ENCODE results near the gene ZEB2. TPM values are rescaled to one million over a fixed set of nuclear protein-coding genes. Genes with fewer than 3 reads are reported as not detected.

ZEB2 gene
- total RNA-seq, 1 donor from 2014 or later, result 111 TPM

GRCh38 chr2:144472046-144472412, 47.9 kb downstream of the ZEB2 start:
- Mint-ChIP-seq H3K9me3 (no peaks in the 10 kb centered on the region), H3K27me3 (ENCODE audit: low read depth) (no peaks in the 10 kb centered on the region), H3K36me3 (no peaks in the 10 kb centered on the region), H3K4me1 (peaks cover 33% of the 10 kb centered on the region), H3K4me3 (no peak overlapping the region), H3K27ac (no peak overlapping the region)
- TF ChIP-seq, protein P1, sequence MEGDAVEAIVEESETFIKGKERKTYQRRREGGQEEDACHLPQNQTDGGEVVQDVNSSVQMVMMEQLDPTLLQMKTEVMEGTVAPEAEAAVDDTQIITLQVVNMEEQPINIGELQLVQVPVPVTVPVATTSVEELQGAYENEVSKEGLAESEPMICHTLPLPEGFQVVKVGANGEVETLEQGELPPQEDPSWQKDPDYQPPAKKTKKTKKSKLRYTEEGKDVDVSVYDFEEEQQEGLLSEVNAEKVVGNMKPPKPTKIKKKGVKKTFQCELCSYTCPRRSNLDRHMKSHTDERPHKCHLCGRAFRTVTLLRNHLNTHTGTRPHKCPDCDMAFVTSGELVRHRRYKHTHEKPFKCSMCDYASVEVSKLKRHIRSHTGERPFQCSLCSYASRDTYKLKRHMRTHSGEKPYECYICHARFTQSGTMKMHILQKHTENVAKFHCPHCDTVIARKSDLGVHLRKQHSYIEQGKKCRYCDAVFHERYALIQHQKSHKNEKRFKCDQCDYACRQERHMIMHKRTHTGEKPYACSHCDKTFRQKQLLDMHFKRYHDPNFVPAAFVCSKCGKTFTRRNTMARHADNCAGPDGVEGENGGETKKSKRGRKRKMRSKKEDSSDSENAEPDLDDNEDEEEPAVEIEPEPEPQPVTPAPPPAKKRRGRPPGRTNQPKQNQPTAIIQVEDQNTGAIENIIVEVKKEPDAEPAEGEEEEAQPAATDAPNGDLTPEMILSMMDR (IDR thresholded peaks at IDR 0.05; ENCODE audit: unreplicated experiment), result no peak
- no peak for DNase-seq (ENCODE audit: low spot score in 2 of 2, unreplicated experiment in 2 of 2)

GRCh38 chr2:144471305-144472045, 48.4 kb downstream of the ZEB2 start:
- Mint-ChIP-seq H3K4me1 (peaks cover 35% of the 10 kb centered on the region), H3K4me3 (no peak overlapping the region), H3K9me3 (no peaks in the 10 kb centered on the region), H3K27ac (no peak overlapping the region), H3K36me3 (no peaks in the 10 kb centered on the region), H3K27me3 (ENCODE audit: low read depth) (no peaks in the 10 kb centered on the region)
- TF ChIP-seq, protein P1 (IDR thresholded peaks at IDR 0.05; ENCODE audit: unreplicated experiment), result no peak
- no peak for DNase-seq (ENCODE audit: low spot score in 2 of 2, unreplicated experiment in 2 of 2)

- Mint-ChIP-seq H3K9me3 (no peaks in the 10 kb centered on the region), H3K4me1 (peaks cover 32% of the 10 kb centered on the region), H3K4me3 (no peak overlapping the region), H3K27me3 (ENCODE audit: low read depth) (no peaks in the 10 kb centered on the region), H3K27ac (no peak overlapping the region), H3K36me3 (no peaks in the 10 kb centered on the region)
- TF ChIP-seq, protein P1 (IDR thresholded peaks at IDR 0.05; ENCODE audit: unreplicated experiment), result no peak
- DNase-seq (ENCODE audit: low spot score in 2 of 2, unreplicated experiment in 2 of 2), result no peak
Observed at GRCh38 chr2:144470816-144471215, 49.1 kb downstream of the ZEB2 start.

DNA sequence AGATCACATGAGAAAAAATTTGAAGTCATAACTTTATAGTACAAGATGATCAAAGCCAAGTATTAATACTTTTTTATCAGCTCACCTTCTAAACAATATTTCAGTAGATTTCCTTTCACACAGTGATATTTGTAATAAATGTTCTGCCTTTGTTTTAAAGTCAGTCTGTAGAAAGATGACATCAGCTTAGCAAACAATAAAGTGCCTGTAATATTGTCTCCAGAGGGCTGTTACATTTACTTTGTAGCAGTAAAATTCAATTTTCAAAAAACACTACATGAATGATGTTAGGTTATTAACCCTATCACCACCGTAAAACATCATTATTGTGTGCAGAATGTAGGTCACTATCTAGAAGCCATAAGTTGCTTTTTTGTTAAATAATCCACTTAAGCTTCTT, 49.6 kb downstream of the ZEB2 start:
- no peak for DNase-seq (ENCODE audit: low spot score in 2 of 2, unreplicated experiment in 2 of 2)
- TF ChIP-seq, protein P1 (IDR thresholded peaks at IDR 0.05; ENCODE audit: unreplicated experiment), result no peak
- Mint-ChIP-seq H3K27ac (peak overlapping the region; percentile 60), H3K27me3 (ENCODE audit: low read depth) (no peaks in the 10 kb centered on the region), H3K36me3 (no peaks in the 10 kb centered on the region), H3K9me3 (no peaks in the 10 kb centered on the region), H3K4me3 (no peak overlapping the region), H3K4me1 (peaks cover 27% of the 10 kb centered on the region)

DNA sequence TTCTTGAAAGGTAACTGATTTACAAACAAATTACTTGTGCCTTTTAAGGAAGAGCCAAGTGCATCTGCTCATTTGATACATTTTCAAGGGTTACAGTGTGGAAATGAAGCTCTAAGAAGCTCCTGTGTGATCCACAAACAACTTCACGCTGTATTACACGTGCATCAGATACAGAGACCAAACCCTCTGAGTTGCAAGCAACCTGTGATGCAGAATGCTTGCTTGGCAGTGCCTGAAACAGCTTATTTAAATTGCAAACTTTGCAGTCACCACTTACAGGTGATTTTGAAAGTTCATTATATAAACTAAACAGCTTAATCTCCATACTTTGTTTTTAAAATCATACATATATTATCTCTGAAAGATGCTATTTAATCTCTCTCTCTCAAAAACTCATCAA, 50.1 kb downstream of the ZEB2 start:
- H3K27ac Mint-ChIP-seq, result peak overlapping the region; percentile 60
- peaks cover 22% of the 10 kb centered on the region for H3K4me1 Mint-ChIP-seq
- no peaks in the 10 kb centered on the region for H3K36me3 Mint-ChIP-seq
- H3K27me3 Mint-ChIP-seq (ENCODE audit: low read depth), result no peaks in the 10 kb centered on the region
- no peaks in the 10 kb centered on the region for H3K9me3 Mint-ChIP-seq
- no peak for DNase-seq (ENCODE audit: low spot score in 2 of 2, unreplicated experiment in 2 of 2)
- H3K4me3 Mint-ChIP-seq, result no peak overlapping the region
- TF ChIP-seq, protein P1 (IDR thresholded peaks at IDR 0.05; ENCODE audit: unreplicated experiment), result no peak
